DMS 273 (cell line): Measurements from ENCODE around the gene EXOC7.

Experiments used
- DNase-seq: peaks from one replicate; lab custom pipeline; 2025; ENCODE audit not compliant: unreplicated experiment; lab: John Stamatoyannopoulos, UW

Gene EXOC7

DNA sequence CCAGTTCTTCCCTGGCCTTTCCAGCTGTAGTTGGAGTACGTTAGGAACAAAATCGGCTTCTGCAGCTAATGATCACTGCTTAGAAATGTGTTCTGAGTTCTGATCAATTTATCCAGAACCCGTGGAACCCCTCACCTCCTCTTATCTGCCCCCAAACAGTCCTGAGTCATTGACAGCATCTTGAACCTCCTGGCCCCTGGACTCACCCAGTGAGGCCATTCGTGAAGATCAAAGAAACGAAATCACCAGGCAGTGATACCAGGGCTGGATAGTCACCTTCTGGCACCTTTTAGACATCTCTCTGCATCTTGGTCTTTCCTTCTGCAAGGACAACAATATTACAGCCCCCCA, 17.0 kb upstream of the EXOC7 start:
- DNase-seq, result no peak

DNA sequence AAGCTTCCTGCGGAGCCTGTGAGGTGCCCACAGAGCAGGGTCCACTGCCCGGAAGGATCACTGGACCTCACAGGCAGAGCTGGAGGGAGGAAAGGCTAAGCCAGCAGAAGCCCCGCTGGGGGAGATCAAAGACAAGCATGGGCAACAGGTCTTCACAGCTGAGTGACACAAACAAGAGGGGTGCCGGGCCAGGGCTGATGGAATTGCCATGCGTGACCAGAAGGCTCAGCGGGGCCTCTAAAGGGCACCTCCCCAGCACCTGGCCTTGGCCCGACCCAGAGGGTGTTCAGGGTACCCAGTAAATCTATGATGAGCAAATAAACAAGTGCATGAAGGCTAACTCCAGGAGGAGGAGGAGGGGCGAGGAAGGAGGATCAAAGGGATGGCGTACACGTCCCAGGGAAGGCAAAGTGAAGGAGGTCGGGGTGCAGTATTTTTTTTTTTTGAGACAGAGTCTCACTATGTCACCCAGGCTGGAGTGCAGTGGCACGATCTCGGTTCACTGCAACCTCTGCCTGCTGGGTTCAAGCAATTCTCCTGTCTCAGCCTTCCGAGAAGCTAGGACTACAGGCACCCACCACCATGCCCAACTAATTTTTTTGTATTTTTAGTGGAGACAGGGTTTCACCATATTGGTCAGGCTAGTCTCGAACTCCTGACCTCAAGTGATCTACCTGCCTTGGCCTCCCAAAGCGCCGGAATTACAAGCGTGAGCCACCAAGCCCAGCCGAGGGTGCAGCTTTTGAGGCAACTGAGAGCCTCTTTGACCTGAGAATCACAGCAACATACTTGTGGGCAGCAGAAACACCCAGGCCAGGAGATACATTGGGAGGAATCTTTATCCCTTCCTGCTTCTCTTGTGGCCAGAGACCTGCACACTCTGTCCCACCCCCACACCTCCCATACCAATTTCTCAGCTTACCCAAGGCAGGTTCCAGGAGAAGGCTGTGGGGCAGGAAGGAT, 16.1 kb upstream of the EXOC7 start:
- no peak for DNase-seq

DNA sequence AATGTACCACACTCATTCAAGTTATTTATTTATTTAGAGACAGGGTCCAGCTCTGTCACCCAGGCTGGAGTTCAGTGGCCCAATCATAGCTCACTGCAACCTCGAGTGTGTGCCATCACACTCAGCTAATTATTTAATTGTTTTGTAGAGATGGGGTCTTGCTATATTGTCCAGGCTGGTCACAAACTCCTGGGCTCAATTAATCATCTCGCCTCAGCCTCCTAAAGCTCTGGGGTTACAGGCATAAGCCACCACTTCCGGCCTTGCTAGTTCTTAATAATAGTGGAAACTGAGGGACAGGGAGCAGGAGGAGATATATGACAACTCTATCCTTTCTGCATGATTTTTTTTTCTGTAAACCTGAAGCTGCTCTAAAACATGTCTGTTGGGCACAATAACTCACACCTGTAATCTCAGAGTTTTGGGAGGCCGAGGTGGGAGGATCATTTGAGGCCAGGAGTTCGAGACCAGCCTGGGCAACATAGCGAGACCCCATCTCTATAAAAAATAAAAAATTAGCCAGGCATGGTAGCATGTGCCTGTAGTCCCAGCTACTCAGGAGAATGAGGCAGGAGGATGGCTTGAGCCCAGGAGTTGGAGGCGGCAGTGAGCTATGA, 11.7 kb upstream of the EXOC7 start:
- no peak for DNase-seq

DNA sequence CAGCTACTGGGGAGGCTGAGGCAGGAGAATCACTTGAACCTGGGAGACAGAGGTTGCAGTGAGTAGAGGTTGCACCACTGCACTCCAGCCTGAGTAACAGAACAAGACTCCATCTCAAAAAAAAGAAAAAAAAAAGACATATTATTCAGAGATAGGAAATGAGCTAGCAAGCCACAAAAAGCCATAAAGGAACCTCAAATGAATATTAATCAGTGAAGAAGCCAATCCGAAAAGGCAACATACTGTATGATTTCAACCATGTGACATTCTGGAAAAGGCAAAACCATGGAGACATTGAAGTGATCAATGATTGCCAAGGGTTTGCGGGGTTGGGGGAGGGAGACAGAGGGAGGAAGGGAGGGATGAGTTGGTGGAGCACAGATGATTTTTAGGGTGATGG, 8.4 kb upstream of the EXOC7 start:
- no peak for DNase-seq

DNA sequence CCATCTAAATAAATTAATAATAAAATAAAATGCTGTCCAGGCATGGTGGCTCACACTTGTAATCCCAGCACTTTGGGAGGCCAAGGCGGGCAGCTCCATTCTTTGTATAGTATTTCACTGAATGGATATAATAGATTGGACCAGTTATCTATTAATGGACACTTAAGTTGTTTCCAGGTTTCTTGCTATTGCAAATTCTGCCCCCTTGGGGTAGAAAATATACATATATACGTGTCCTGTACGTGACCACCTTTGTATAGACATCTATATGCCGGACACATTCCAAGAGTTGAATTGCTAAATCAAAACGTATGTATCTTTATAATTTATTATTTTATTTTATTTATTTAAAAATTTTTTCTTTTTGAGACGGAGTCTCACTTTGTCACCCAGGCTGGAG, 3.9 kb upstream of the EXOC7 start:
- DNase-seq, result peak; percentile 40

DNA sequence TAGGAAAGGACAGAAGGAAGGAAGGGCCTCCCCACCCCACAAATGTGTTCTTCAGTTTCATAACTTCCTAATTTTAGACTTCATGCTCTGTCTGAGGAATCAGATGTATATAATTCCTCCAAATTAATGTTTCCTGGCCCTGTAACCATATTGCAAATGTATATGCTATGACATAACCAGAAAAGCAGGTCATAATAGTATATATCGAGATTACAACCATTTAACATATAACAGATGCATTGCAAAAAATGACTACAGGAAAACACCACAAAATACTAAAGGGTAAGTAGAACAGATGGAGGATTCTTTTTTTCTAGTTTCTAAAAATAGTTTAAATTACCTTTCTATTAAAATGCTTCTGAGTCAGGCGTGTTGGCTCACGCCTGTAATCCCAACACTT, 3.1 kb upstream of the EXOC7 start:
- DNase-seq, result peak; percentile 57

DNA sequence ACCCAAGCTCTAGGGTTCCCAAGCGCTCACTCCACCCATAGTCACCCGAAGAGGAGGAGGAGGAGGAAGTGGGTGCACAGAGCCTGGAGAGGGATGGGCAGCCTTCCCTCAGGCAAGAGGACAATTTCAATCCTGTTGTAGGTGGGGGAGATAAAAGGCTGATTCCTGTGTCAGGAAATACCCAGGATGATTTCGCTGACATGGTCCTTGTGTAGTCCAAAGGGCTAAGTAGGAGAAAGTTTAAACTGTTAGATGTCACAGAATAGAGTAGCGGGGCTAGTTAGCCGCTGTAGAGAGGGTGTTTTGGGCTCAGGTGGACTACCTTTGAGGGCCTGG, 1.3 kb upstream of the EXOC7 start:
- no peak for DNase-seq

DNA sequence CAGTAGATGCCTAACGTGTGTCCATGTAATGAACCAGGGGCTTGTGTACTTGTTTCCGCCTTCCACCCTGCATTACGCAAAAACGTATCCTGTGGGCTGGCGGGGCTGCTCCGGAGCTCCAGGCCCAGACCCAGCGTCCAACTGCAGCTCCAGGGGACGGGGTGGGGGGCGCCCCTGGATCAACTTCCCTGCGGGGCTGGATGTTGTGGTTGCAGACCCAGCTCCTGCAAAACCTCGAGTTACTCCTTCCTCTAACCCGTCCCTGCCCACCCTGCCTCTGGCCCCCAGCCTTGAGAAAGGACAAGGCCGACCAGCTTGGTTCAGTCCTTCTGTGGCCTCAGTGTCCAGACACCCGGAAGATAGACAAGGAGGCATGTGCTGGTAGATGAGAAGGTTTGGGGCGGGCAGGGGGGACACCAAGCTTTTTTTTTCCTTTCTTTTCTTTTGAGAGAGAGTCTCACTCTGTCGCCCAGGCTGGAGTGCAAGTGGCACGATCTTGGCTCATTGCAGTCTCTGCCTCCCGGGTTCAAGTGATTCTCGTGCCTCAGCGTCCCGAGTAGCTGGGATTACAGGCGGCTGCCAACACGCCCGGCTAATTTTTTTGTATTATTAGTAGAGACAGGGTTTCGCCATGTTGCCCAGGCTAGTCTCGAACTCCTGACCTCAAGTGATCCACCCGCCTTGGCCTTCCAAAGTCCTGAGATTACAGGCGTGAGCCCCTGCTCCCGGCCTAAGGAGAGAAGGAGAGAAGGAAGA, 731 bp upstream of the EXOC7 start:
- no peak for DNase-seq

DNA sequence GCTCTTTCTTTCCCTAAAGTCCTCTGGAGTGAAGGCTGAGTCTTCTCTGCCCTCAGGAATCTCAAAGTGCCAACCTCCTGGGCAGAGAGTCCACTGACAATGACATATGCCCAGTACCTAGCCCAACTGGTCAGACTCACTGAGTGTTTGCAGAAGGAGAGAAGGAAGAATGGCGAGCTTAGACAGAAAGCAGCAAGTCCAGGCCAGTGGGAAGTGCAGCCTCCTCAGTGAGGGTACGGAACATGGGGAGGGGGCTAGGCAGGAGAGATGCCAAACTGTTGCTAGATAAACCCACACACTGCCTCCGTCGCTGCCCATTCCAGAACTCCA, 678 bp downstream of the EXOC7 start:
- no peak for DNase-seq

DNA sequence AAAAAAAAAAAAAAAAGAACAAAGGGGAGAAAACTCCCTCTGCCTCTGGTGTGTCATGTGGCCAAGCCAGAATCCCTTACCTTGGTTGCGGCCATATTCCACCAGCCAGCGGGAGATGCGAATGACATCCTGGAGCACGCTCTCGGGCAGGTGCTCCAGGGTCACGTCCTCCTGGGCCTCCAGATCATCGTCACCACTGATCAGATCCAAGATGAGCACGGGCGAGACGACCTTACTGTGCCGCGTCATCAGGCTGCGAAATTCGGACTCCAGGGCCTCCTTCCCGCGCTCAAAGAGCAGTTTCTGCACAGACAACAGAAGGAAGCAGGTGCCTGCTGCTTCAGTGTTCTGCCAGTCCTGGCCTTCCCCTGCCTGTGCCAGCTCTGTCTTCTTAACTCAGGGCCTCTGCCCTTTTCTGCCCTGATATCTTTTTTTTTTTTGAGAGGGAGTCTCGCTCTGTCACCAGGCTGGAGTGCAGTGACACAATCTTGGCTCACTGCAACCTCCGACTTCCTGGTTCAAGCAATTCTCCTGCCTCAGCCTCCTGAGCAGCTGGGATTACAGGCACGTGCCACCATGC, 5.8 kb downstream of the EXOC7 start:
- DNase-seq, result no peak

DNA sequence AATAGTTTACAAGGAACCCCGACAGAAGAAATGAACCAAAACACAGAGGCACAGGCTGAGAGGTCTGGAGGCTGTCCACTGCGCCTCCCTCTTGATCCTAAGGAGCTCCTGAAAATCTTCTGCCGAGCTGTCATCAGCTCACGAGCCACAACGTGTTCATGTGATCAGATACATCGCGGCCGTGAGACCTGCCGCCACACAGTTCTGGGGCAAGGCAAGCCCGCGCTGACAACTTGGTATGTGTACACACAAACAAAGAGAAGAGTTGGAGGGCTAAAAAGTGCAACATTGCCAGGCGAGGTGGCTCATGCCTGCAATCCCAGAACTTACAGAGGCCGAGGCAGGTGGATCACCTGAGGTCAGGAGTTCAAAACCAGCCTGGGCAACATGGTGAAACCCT, 7.6 kb downstream of the EXOC7 start:
- DNase-seq, result no peak

DNA sequence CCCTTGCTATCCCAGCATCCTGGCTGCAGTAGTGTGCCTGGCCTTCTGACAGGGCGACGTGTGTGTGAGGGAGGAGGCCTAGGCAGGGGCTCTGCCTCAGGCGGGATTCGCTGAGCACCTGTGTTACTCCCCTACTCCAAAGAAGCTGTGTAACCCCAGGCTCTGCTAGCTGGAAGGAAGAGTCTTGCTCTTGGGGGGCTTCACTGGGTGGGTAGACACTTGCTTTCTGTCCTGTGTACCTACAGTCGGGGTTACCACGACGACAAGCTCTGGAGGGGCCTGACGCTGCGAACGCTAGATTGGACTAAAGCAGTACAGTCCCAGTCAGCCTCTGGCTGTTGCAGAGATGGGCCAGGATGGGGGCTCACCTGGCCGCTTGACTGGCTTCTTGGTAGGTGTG, 9.5 kb downstream of the EXOC7 start:
- no peak for DNase-seq

DNA sequence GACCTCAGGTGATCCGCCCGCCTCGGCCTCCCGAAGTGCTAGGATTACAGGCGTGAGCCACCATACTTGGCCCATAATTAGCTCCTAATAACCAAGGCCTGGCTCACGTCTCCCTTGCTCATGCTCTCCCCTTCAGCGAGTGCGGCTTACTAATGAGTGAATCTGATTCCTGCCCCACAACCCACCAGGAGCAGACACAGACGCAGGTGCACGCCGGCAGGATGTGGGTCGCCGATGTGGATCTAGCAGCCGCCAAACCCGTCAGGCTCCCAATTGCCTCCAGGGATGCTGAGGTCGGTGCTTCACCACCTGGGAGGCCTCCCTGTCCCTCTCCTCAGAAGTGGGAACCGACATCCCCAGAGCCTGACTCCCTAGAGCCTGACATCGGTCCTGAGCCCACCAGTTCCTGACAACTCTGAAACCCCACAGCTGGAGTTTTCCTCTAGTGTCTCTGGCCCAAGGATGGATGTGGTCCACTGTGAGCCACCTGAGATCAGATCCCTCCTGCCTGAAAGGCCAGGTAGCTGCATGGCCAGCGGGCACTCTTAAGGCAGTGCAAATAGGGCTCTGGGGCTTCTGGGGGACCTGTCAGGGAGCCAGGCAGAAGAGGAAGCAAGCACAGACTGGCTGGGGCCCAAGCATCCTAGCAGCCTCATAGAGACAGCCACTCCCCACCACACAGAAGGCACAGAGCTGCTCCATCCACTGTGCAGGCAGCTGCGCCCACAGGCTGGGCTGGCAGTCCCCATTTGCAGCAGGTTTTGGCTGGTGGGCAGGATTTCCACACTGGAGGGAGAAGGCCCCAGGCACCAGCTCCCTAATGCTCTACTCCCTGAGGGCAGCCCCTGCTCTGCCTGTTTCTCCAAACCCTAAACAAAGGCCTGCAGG, 10.8 kb downstream of the EXOC7 start:
- no peak for DNase-seq

DNA sequence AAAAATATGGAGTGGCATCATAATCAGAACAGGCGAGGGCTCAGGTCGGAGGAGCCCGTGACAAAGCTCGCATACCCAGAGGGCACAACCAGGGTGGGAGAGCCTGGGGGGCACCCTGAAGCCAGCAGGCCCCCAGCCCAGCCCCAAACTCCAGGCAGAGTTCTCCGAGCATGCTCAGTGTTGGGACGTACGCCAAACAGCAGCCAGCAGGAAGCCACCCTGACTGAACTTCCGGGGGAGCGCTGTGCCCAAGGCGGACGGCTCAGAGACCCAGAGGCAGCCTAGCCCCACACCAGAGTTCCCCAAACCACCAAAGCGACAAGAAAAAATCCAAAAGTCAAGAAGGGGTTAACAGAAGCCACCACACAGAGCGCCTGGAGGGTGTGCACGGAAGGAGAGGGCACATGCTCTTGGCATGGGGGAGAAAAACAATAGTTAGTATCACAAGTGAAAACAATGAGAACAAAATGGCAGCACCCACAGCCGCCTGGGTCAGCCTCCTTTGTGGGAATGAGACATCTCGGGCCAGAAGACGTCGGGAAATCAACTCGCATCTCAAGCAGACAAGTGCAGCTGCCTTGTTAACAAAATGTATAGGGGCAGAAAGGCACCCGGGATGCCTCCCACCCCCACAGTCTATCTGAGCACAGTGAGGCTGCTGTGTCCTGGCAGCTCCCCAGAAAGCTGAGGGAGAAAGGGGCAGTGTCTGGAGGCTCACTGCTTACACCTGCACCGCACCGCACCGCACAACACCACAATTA, 11.9 kb downstream of the EXOC7 start:
- no peak for DNase-seq

DNA sequence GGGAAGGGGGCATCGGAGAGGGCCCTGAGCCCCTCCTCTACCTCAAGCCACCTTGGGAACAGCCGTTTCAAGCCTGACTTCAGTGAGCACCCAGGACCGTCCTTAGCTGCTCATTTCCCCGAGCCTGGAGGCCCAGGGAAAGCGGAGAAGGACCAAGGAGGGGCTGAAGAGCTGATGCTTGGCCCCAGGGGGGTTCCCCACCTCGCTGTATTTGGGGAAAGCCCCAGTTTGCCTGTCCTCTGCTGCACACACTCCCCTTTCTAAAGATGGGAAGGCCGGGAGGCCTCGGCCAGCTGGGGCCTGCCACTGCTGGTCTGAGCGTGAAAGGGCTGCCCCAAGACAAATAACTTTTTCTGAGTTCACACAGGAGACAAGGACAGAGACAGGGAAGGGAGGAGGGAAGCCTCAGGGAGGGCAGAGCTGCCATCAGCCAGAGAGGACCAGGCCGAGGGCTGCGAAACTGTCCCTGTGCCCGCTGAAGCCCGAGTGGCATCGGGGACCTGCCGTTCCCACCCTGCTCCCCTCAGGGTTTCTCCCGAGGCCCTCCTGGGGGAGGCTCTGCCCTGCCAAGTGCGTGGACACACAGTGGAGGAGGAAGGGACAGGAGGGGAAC, 13.0 kb downstream of the EXOC7 start:
- no peak for DNase-seq

DNA sequence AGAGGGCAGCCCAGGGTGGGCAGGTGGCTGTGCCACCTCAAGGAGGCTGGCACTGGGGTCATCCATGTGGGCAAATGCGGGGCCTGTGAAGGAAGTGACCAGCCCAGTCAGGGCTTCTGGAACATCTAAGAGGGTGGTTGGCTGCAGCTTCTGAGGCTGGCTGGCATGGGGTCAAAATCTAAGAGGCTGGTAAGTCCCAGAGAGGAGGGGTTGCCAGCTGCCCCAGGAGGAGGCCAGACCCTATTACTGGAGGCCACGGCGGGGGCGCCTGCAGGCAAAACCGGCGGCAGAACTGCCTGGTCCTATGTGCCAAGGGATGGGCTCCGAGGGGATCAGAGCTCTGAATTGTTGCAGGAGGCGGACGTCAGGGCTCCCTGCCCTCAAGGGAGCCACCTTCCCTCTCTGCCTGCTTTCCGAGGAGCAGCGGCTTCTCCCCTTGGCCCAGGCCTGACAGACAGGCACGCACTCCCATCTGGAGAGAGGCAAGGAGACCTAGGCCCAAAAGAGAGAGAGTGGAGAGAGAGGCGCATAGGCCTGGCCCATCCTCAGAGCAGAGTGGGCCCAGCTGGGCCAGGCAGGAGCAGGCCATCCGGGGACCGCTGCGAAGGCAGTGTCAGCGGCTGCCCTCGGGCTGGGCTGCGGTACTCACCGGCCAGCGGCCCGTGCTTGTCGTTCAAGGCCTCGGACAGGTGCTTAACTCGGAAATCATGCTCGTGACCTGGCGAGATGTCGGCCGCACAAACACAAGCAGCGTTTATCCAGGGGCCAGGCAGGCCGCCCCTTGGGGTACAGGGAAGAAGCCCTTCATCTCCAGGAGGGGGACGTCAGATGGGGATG, 13.7 kb downstream of the EXOC7 start:
- DNase-seq, result no peak

DNA sequence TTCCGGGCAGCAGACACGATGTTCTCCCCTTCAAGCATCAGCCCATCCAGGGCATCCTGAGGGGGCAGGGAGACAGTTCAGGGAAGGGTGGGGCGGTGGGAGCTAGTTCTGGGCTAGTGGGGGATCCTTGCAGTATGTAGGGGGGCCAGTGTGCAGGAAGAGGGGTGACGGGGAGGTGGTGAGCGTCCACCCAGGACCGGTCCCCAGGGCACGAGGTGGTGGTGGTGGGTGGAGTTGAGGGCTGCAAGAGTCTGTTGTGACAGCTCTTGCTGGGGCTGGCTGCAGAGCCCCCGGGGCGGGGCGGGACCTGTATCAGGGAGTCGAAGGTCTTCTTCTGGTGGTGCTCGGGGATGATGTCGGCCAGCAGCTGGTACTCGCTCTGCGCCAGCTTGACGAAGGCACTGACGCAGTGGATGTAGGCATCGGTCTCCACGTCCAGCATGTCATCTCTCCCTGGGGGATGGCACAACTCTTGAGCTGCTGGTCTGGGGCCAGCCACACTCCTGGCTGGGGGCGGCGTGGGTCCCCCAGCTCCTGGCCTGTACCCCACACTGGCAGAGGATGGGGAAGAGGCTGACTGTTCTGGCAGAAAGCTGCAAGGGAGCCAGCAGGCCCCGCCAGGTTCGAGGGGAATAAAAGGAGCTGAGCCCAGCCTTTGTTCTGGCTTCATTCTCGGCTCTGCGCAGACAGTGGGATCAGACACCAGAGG, 14.6 kb downstream of the EXOC7 start:
- DNase-seq, result no peak
